ENCODE data around the gene SNED1.

GRCh38 chr2:241136661-241137260, 138.3 kb downstream of the SNED1 start:
- TF ChIP-seq CTCF (IDR thresholded peaks at IDR 0.05) (no peak), POLR2A (IDR thresholded peaks at IDR 0.05) (no peak)

Measured in lower leg skin (tissue), 3 donors.